HG02943 (cell line): ENCODE data around the gene EIF4A2.
"Not testable (repeated sequence)": the region's sequence is repeated elsewhere in the genome, so short reads cannot be mapped to it uniquely, and the experiment has no call there.

Source experiments
- ATAC-seq: cut with Tn5 transposase; IDR thresholded peaks from one replicate; pipeline ENCODE4 v1.9.1; 2021; ENCODE audit warnings: mild to moderate bottlenecking, low read depth, moderate library complexity; ENCODE audit not compliant: unreplicated experiment

EIF4A2 gene

DNA sequence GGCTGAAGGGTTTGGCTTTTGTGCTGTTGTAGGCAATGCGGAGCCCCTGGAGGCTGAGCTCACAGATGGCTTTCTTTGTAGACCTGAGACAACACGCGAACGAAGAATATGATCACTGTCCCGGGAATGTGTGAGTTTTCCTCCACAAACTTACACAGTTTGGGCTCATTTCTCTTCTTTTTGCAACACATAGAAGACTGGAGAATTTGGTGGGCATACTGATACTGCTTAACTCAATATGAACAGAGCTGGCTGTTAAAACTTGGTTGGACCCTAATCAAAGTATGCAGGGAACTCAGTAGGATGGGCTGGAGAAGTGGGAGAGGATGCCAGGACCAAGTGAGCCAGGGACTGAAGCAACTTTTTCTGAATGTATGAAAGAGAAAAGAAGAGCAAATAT is 35.1 kb downstream of the EIF4A2 start:
- no peak for ATAC-seq

DNA sequence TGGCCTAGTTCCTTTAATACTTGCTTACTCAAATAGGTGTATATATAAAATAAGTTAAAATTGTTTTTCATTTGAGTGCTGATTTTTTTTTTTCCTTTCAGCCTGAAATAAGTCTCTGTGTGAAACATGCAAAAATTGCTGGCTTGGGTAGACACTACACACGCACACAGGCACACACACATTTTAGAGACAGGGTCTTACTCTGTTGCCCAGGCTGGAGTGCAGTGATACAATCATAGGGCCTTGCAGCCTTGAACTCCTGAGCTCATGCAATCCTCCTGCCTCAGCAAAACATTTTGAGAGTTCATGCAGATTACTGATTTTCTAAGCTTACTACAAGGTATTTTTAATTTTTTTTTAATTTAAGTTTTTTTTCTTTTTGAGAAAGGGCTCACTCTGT is 35.6 kb downstream of the EIF4A2 start:
- no peak for ATAC-seq

DNA sequence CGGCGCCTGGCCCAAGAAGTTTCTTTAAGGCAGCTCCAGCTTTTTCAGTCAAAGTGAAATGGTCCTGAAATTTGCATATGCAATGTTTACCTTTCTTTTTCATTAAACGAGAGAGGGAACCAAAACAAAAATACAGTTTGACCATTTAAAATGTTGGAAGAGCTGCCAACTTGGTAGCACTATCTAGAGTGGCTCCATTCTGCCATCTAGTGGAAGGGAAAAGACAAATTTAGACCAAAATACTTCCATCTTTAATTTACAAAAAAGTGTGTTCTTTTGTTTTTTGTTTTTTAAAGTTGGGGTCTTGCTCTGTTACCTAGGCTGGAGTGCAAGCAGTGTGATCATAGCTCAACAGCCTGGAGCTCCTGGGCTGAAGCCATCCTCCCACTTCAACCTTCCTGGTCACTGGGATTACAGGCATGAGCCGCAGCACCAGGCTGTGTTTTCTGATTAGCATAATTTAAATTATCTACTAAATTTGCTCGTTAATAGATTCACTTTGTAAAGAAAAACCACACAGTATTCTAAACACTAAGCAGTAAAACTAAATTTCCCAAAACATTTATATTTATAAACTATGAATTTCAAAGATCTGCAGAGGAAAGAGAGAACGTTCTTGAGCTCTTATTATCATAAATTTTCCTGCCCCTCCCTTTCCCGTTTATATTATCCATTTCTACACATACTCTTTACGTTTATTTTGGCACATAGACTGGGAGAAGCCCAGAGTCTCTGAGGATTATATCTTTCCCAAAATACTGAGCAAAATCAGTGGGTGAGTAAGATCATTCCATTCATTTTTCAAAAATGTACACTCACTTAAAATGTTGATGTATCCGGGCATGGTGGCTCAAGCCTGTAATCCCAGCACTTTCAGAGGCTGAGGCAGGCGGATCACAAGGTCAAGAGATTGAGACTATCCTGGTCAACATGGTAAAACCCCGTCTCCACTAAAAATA is 38.3 kb downstream of the EIF4A2 start:
- no peak for ATAC-seq

DNA sequence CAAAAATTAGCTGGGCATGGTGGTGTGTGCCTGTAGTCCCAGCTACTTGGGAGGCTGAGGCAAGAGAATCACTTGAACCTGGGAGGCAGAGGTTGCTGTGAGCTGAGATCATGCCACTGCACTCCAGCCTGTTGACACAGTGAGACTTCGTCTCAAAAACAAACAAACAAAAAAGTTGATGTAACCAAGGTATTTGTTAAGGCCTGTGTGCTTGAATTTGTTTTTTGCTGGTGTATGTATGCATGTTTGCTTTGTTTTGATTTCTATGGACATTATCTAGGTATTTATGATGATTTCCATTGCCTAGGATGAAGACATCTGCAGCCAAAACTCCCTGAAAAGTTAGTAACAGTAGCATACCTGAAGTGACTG is 39.0 kb downstream of the EIF4A2 start:
- not testable (repeated sequence) for ATAC-seq

DNA sequence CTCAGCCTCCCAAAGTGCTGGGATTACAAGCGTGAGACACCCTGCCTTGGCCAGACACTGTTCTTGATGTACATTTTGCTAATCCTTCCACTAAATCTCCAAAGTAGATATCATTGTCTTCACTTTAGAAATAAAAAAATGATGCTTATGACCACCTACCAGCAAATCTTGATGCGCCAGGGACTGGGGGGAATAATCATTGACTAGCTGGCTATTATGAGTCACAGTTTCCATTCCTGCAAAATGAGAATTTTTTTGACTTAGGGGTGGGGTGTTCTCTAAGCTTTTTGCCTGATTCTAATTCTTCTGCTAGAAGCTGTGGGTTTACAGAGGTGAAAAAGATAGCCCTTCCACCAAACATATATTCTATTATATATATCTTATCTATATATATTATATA is 40.0 kb downstream of the EIF4A2 start:
- ATAC-seq, result no peak

DNA sequence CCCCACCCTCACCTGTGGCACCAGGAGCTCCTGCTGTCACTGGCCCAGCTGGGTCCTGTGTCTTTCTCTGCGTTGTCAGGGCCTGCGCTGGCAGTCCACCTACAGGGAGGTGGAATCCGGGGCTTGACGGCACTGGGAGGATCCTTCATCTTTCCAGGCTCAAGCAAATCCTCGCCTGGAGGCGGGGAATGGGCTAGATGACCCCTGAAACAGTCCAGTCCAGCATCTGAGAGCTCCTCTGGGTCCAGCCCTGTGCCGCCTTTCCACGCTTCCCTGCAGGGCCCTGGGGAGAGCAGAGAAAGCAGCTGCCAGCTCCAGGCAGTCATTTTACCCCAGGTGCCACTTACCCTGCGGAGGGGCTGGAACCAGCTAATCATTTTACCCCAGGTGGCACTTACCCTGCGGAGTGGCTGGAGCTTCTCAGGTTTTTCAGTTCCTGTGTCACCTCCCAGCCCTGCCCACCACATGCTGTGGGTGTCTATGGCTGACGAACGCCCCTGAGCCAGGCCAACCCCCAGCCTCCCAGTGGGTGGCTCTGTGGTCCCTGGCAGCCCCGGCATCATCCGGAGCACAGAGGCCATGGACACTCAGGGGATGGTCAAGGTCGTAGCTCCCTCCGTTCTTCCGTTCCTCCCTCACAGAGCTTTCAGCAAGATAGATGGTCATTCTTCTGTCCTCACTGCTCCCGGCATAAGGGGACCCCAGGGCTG is 41.2 kb downstream of the EIF4A2 start:
- ATAC-seq, result no peak

DNA sequence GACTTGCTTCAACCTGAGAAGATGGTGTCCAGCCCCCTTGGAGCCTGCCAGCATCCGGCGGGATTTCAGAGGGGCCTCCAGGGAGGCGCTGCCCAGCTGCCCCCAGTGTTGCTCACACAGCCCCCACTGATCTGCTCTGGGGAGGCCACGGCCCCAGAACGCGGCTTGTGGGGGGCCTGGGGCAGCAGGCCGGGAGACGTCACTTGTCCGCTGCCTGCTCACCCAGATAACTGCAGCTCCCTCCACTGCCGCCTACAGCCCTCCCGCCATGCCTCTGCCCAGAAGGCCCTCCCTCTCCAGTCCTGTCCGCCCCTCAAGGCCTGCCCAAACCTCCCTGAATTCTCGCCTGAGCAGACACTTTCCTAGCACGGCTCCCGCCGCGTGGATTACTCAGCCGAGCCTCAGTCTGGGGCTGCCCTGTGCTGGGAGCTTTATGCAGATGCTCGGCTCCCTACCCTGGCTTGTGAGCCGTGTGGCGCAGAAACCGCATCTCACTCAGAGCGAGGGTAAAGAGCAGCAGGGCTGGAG is 42.0 kb downstream of the EIF4A2 start:
- no peak for ATAC-seq

DNA sequence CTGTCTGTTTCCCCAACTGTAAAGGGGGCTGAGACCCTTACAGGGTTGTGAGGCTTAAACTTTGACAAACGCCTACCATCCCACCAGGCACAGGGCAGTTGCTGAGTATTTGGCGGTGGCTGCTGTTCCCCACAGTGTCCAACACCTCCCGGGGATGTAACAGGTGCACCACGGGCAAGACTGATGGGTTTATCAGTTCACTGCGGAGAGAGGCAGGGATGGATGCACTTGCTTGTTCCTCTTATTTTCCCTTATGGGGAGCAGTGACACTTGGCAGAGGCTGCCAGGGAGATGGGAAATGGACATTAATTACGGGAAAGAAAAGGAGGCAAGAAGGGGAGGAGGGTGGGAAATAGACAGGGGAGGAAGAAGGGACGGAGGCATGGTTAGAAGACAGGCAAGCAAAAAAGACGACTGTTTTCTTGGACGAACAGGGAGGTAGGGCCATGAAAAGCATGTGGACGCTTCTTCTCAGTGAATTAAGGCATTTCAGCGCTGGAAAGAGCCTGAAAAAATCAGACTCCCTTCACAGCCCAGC is 42.6 kb downstream of the EIF4A2 start:
- ATAC-seq, result no peak

DNA sequence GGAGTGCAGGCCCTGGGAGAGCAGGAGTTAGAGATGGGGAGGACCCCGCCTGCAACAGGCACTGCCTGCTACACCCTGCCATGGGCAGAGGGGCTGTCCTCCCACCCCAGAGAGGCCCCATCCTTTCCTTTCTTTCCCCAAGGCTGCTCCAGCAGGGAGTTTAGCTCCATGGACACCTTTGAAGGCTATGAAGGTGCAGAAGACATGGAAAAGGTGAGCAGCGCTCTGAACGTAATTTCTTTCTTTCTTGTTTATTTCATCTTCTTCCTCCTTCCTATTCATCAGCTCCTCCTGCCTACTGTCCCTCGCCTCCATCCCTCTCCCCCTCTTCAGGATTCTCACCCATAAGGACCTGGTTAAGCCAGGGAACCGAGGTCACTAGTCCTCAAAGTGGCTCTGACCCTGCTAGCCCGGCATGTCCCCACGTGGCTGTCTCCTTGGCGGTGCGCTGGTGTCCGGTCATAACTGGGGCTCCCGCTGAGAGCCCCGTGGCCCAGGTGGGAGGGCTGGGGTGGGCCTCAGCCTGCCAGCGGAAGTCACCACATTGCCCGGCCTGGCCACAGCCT is 43.1 kb downstream of the EIF4A2 start:
- no peak for ATAC-seq

DNA sequence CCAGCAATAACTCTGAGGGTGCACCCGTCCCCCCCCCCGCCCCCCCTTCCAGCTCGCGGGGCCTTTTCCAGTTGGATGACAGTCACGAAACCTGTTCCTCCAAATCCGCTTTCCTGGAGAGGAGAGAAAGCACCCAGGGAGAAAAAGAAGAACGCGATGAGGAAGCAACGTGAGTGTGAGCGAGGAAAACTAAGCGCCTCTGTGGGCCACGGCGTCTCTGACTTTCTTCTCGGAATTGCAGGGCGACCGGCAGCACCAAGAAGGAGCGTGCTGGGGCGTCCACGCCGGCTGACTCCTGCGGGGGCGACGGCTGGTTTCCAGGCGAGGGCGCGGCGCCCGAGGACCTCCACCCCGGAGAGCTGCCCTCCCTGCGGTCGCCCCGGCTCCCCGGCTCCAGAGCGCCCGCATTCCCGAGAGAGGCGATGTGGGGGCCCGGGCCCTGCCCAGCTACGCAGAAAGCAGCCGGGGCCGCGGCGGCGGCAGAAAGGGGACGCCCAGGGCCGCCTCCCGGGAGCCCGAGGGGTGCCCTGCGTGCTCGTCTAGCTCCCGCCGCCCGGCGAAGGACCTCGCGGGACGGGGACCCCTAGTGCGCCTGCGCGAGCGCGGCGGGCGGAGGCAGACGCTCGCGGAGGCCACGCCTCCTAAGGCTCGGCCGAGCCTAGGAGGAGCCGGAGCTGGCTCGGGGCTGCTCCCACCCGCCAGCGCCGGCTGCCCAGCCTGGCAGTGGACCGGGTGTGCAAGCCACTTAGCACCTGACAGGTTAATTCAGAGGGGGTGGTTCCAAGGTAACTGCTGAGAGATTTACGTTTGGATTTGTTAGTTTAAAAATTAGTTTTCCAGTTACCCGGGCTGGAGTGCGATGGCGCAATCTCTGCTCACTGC is 43.8 kb downstream of the EIF4A2 start:
- ATAC-seq, result peak; percentile 82

DNA sequence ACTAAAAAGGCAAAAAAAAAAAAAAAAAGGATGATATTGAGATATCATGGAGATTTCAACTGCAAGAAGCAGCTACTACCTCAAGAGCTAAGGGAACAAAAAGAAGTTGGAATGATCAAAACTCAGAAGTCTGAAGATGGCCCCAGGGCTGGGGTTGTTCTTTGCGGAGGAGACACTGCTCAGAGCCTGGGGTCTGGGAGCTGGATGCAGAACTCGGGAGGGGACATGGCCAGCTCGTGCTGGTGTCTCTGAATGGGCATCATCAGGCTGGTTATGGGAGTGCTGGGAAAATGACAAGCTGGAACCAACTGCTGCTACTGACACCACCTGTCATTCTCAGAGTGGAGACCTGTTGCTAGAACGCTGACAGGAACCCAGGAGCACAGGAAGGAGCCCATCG is 45.0 kb downstream of the EIF4A2 start:
- ATAC-seq, result no peak

DNA sequence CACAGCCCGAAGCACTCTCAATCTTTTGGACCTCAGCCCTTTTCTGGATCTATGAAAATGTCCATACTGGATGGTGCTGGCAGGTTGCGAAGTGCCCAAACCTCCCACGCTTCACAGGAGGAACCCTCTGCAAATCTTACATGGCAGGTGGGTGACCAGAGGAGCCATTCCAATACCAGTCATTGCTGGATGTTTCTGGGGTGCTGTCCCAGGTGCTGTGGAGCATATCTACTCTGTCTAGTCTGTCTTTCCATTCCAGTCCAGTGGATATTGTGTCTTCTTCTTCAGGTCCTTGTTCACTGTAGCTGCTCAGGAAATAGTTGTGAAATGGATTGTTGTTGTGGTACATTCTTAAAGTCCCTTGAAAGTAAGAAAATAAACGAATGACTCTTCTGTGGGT is 48.4 kb downstream of the EIF4A2 start:
- no peak for ATAC-seq

DNA sequence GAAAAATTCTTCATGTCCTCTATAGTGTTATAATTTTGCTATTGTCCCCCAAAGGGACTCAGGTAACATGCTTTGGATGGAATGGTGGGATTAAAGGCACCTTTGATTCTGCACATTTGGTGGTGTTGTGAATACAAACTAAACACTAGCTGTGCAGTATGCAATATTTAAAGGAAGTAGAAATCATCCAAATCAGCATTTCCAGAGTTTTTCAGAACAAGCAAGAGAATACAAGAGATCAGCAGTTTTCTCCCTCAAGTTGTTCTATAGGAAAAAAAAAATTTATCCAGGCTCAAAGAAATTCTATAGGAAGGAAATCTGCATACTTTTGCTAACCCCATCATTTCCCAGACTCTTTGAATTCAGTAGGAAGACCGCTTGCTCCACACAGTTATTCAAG is 48.9 kb downstream of the EIF4A2 start:
- ATAC-seq, result no peak
